Endothelial cell of umbilical vein (primary cell): ENCODE results near the gene PIGM. TPM values are rescaled to one million over a fixed set of nuclear protein-coding genes. Genes with fewer than 3 reads are reported as not detected.

Experiments used
- BruUV-seq: library from RNA; stranded (reverse); fragments of 400-500 nt; replicated peaks from 2 replicates; lab custom pipeline; 2021; lab: Mats Ljungman, UMichigan
- CTCF ChIA-PET: fragments of 300-600, 350-600 bp; sonication (Branson Sonifier 250); formaldehyde crosslinking; loops from one replicate; lab custom pipeline; 2021; ENCODE audit warnings: antibody characterized with exemption, inconsistent platforms; lab: Charles Lee
- POLR2A ChIA-PET: fragments of 300-600, 350-600 bp; sonication (Branson Sonifier 250); formaldehyde crosslinking; loops from one replicate; lab custom pipeline; 2021; ENCODE audit warnings: antibody characterized with exemption, inconsistent platforms; lab: Charles Lee
- DNase-seq: peaks from one replicate; pipeline ENCODE4 v3.0.0-alpha.2; 2011; ENCODE audit warnings: low read depth, low spot score
- FAIRE-seq: peaks from 2 replicates; lab custom pipeline; 2011; peaks lifted over from hg19 to GRCh38; lab: Jason Lieb, UNC
- H2AFZ ChIP-seq: 2 replicates; pipeline ENCODE4 v1.6.0; 2012; ENCODE audit warnings: low read depth, low read length, control low read depth, inconsistent platforms
- H3K27ac ChIP-seq: 2 replicates; pipeline ENCODE4 v1.5.1; 2011; ENCODE audit warnings: low read depth, mild to moderate bottlenecking, control low read depth, low read length, moderate library complexity; ENCODE audit not compliant: insufficient read depth
- H3K27me3 ChIP-seq, 2 experiments: 2 replicates each; pipeline versions ENCODE4 v1.6.0 to v1.6.1; 2011; ENCODE audit warnings: low read length in 2 of 2, mixed read lengths in 1 of 2; ENCODE audit not compliant: control insufficient read depth in 2 of 2, insufficient read depth in 2 of 2
- H3K36me3 ChIP-seq, 2 experiments: 2 replicates in 1 of 2; 3 replicates in 1 of 2; pipeline ENCODE4 v1.5.1; 2011; ENCODE audit warnings: low read length in 2 of 2, mild to moderate bottlenecking in 1 of 2, moderate library complexity in 1 of 2; ENCODE audit not compliant: control insufficient read depth in 2 of 2, insufficient read depth in 2 of 2; ENCODE audit errors: extremely low read depth in 1 of 2
- H3K4me1 ChIP-seq: 3 replicates; pipeline ENCODE4 v1.5.1; 2011; ENCODE audit warnings: mild to moderate bottlenecking, low read length; ENCODE audit not compliant: control insufficient read depth, insufficient read depth; ENCODE audit errors: extremely low read depth
- H3K4me2 ChIP-seq: 2 replicates; pipeline ENCODE4 v1.6.1; 2011; ENCODE audit warnings: low read length, control low read depth, mixed read lengths; ENCODE audit not compliant: insufficient read depth
- H3K4me3 ChIP-seq, 3 experiments: fragments of 200-600 bp in 1 of 3; sonication (generic), shearing (Covaris generic) in 1 of 3; replicated peaks in 1 of 3; 2 replicates each; pipeline ENCODE4 v1.5.1; 2011 to 2016; ENCODE audit warnings: control low read depth in 3 of 3, low read length in 3 of 3, mild to moderate bottlenecking in 2 of 3, inconsistent platforms in 1 of 3, low read depth in 1 of 3, moderate library complexity in 1 of 3; ENCODE audit not compliant: insufficient read depth in 1 of 3
- H3K79me2 ChIP-seq: 2 replicates; pipeline ENCODE4 v1.6.0; 2012; ENCODE audit warnings: low read length, inconsistent platforms; ENCODE audit not compliant: control insufficient read depth, insufficient read depth
- H3K9ac ChIP-seq: replicated peaks from 2 replicates; pipeline ENCODE3; 2011; ENCODE audit warnings: low read length, control low read depth; ENCODE audit not compliant: insufficient read depth; ENCODE audit errors: extremely low read depth
- H3K9me1 ChIP-seq: replicated peaks from 3 replicates; pipeline ENCODE4 v1.6.0; 2011; ENCODE audit warnings: mild to moderate bottlenecking, low read length; ENCODE audit not compliant: control insufficient read depth, insufficient read depth; ENCODE audit errors: extremely low read depth
- H3K9me3 ChIP-seq: replicated peaks from 2 replicates; pipeline ENCODE4 v1.5.1; 2012; ENCODE audit warnings: low read length, inconsistent platforms; ENCODE audit not compliant: control insufficient read depth, insufficient read depth
- H4K20me1 ChIP-seq: replicated peaks from 2 replicates; pipeline ENCODE3; 2011; ENCODE audit warnings: mild to moderate bottlenecking, low read length; ENCODE audit not compliant: control insufficient read depth, insufficient read depth; ENCODE audit errors: extremely low read depth
- CTCF ChIP-seq, 2 donors: IDR thresholded peaks; 1 replicate in 1 of 2; 2 replicates in 1 of 2; pipeline ENCODE4 v1.5.1; 2011; ENCODE audit warnings: low read length in 2 of 2, mild to moderate bottlenecking in 2 of 2, moderate library complexity in 2 of 2, control low read depth in 1 of 2, inconsistent platforms in 1 of 2, low read depth in 1 of 2; ENCODE audit not compliant: insufficient read depth in 1 of 2; ENCODE audit errors: extremely low read depth in 1 of 2
- EZH2 ChIP-seq: IDR thresholded peaks from 2 replicates; pipeline ENCODE4 v1.6.1; 2012; ENCODE audit warnings: borderline replicate concordance, low read depth, mild to moderate bottlenecking, moderate library complexity, low read length, inconsistent platforms; ENCODE audit not compliant: severe bottlenecking
- FOS ChIP-seq: IDR thresholded peaks from 2 replicates; pipeline ENCODE4 v1.6.1; 2011; ENCODE audit warnings: mild to moderate bottlenecking, low read length, moderate library complexity, borderline replicate concordance; ENCODE audit not compliant: insufficient read depth
- JUN ChIP-seq: IDR thresholded peaks from 2 replicates; pipeline ENCODE4 v1.6.1; 2011; ENCODE audit warnings: borderline replicate concordance, low read depth; ENCODE audit not compliant: insufficient read length, insufficient read depth
- MAX ChIP-seq: IDR thresholded peaks from 2 replicates; pipeline ENCODE4 v1.6.1; 2011; ENCODE audit not compliant: insufficient read depth, insufficient read length
- MYC ChIP-seq: IDR thresholded peaks from one replicate; pipeline ENCODE4 v1.6.1; 2011; ENCODE audit warnings: mild to moderate bottlenecking, low read depth, low read length
- dilution Hi-C: fragments of 300-500 bp; cut with MboI; formaldehyde crosslinking; loops from one replicate; pipeline ENCODE4 v1.15.0; 2019; ENCODE audit warnings: low sequenced_read_pairs; ENCODE audit not compliant: extremely low pct_ligation_motif_present
- intact Hi-C: fragments of 100-400 bp; cut with micrococcal nuclease; formaldehyde crosslinking; loops from one replicate; pipeline ENCODE4 v1.10.0; 2022
- polyA plus RNA-seq, 4 experiments: library from polyadenylated mRNA; depleted of rRNA in 3 of 4; stranded (reverse) in 3 of 4; unstranded in 1 of 4; fragments of >200 nt; gene quantifications; 2 replicates each; pipeline versions ENCODE4 v1.2.1 to v1.2.3, GENCODE V29; 2011 to 2012; ENCODE audit warnings: missing spikeins in 1 of 4
- total RNA-seq: library from RNA; stranded (reverse); gene quantifications from 2 replicates; pipeline ENCODE4 v1.2.3, GENCODE V29; 2021

Gene PIGM
- total and polyA plus RNA-seq, 2 donors (not counting 3 experiments of a cell fraction or from before 2014, with no cell fraction given): 3.4 to 5.4 TPM

- no peak overlapping the region for H3K4me2 ChIP-seq
- no peak overlapping the region for H3K27ac ChIP-seq
- H4K20me1 ChIP-seq: no peaks in the 10 kb centered on the region
- no peak overlapping the region for H2AFZ ChIP-seq
- TF ChIP-seq JUN (no peak), FOS (no peak), EZH2 (no peak), MAX (no peak), CTCF (IDR thresholded peaks at IDR 0.05; ENCODE audit: extremely low read depth in 1 of 2, insufficient read depth in 1 of 2, low read depth in 1 of 2, low read length in 2 of 2) (no peak), MYC (no peak)
- no peak overlapping the region for H3K4me3 ChIP-seq
- dilution Hi-C loops (no loop called here), intact Hi-C loops (no loop called here)
- ChIA-PET POLR2A (no interaction called here), CTCF (interaction anchor here (0.6 to 4.3 kb wide), 3 partner anchors 15 to 29 kb away, joined by 3 to 29 read pairs (median 5); no protein-coding TSS in a partner anchor)
- no TSS peak for BruUV-seq
- no peaks in the 10 kb centered on the region for H3K4me1 ChIP-seq
- H3K9me3 ChIP-seq: no peaks in the 10 kb centered on the region
- FAIRE-seq: no peak
- DNase-seq: no peak
- H3K36me3 ChIP-seq: no peaks in the 10 kb centered on the region
- no peaks in the 10 kb centered on the region for H3K9me1 ChIP-seq
- H3K79me2 ChIP-seq: no peaks in the 10 kb centered on the region
- no peak overlapping the region for H3K9ac ChIP-seq
- H3K27me3 ChIP-seq: peaks cover 9 to 10% of the 10 kb centered on the region in 2 experiments
These were observed 29.8 kb upstream of the PIGM start for GRCh38 chr1:160061369-160062229.
